H9 (cell line): ENCODE measurements around the gene PHF5A. TPM values are rescaled to one million over a fixed set of nuclear protein-coding genes. Genes with fewer than 3 reads are reported as not detected.

Experiments
- DNase-seq: peaks from one replicate; pipeline ENCODE4 v3.0.0-alpha.2; 2017
- H2AFZ ChIP-seq: one replicate; pipeline ENCODE4 v1.6.1; 2013; ENCODE audit warnings: mild to moderate bottlenecking, low read length, control low read depth, moderate library complexity
- H2AK5ac ChIP-seq: 2 replicates; pipeline ENCODE4 v1.6.1; 2013; ENCODE audit warnings: low read length, control low read depth, mixed read lengths; ENCODE audit not compliant: insufficient read length
- H2BK120ac ChIP-seq: one replicate; pipeline ENCODE4 v1.6.1; 2013; ENCODE audit warnings: low read depth, mild to moderate bottlenecking, low read length, control low read depth, inconsistent platforms; ENCODE audit not compliant: poor library complexity, severe bottlenecking
- H2BK12ac ChIP-seq: 2 replicates; pipeline ENCODE4 v1.6.1; 2013; ENCODE audit warnings: low read length, control low read depth, mixed read lengths, low read depth; ENCODE audit not compliant: insufficient read length
- H2BK15ac ChIP-seq: 2 replicates; pipeline ENCODE4 v1.6.1; 2013; ENCODE audit warnings: low read depth, low read length, control low read depth
- H2BK20ac ChIP-seq: one replicate; pipeline ENCODE4 v1.6.1; 2013; ENCODE audit warnings: low read depth, mild to moderate bottlenecking, low read length, control low read depth, inconsistent platforms; ENCODE audit not compliant: poor library complexity, severe bottlenecking
- H2BK5ac ChIP-seq: 2 replicates; pipeline ENCODE4 v1.6.1; 2013; ENCODE audit warnings: low read length, control low read depth, mixed read lengths; ENCODE audit not compliant: insufficient read length
- H3K14ac ChIP-seq: 2 replicates; pipeline ENCODE4 v1.6.1; 2013; ENCODE audit warnings: low read length, control low read depth; ENCODE audit not compliant: insufficient read depth
- H3K18ac ChIP-seq: 2 replicates; pipeline ENCODE4 v1.6.1; 2013; ENCODE audit warnings: low read depth, mild to moderate bottlenecking, mixed read lengths, low read length, control low read depth; ENCODE audit not compliant: insufficient read length
- H3K23ac ChIP-seq: 2 replicates; pipeline ENCODE4 v1.6.1; 2013; ENCODE audit warnings: low read length, control low read depth, mixed read lengths, low read depth; ENCODE audit not compliant: insufficient read length
- H3K23me2 ChIP-seq: 2 replicates; pipeline ENCODE4 v1.6.1; 2013; ENCODE audit warnings: low read depth, mild to moderate bottlenecking, mixed read lengths, low read length, control low read depth; ENCODE audit not compliant: insufficient read length, poor library complexity, severe bottlenecking
- H3K27ac ChIP-seq: 2 replicates; pipeline ENCODE4 v1.5.1; 2013; ENCODE audit warnings: low read length, control low read depth, mixed read lengths, low read depth; ENCODE audit not compliant: insufficient read length
- H3K27me3 ChIP-seq: 2 replicates; pipeline ENCODE4 v1.6.1; 2013; ENCODE audit warnings: low read length, control low read depth, inconsistent platforms; ENCODE audit not compliant: insufficient read depth
- H3K4ac ChIP-seq: 2 replicates; pipeline ENCODE4 v1.6.1; 2013; ENCODE audit warnings: low read depth, mild to moderate bottlenecking, control low read depth, inconsistent platforms, low read length, moderate library complexity
- H3K4me1 ChIP-seq: 2 replicates; pipeline ENCODE4 v1.6.1; 2013; ENCODE audit warnings: low read length, control low read depth, inconsistent platforms; ENCODE audit not compliant: insufficient read depth
- H3K4me2 ChIP-seq: 2 replicates; pipeline ENCODE4 v1.6.1; 2013; ENCODE audit warnings: low read length, control low read depth, mixed read lengths; ENCODE audit not compliant: insufficient read length, insufficient read depth
- H3K56ac ChIP-seq: 2 replicates; pipeline ENCODE4 v1.6.1; 2013; ENCODE audit warnings: low read depth, mild to moderate bottlenecking, mixed read lengths, low read length, control low read depth; ENCODE audit not compliant: insufficient read length
- H3K79me1 ChIP-seq: 2 replicates; pipeline ENCODE4 v1.6.1; 2013; ENCODE audit warnings: low read depth, mild to moderate bottlenecking, moderate library complexity, low read length, control low read depth, inconsistent platforms; ENCODE audit not compliant: insufficient read depth, poor library complexity, severe bottlenecking
- H3K79me2 ChIP-seq: 2 replicates; pipeline ENCODE4 v1.6.1; 2013; ENCODE audit warnings: low read length, control low read depth, inconsistent platforms; ENCODE audit not compliant: insufficient read depth
- H3K9ac ChIP-seq: 2 replicates; pipeline ENCODE4 v1.6.1; 2013; ENCODE audit warnings: low read length, control low read depth, mixed read lengths; ENCODE audit not compliant: insufficient read length; ENCODE audit errors: extremely low read depth
- H3K9me3 ChIP-seq: one replicate; pipeline ENCODE4 v1.6.1; 2013; ENCODE audit warnings: low read depth, low read length, inconsistent platforms; ENCODE audit not compliant: control insufficient read depth
- H3T11ph ChIP-seq: one replicate; pipeline ENCODE4 v1.6.1; 2013; ENCODE audit warnings: mild to moderate bottlenecking, low read length, control low read depth, inconsistent platforms
- H4K20me1 ChIP-seq: one replicate; pipeline ENCODE4 v1.6.1; 2013; ENCODE audit not compliant: control insufficient read depth, insufficient read length, insufficient read depth
- H4K5ac ChIP-seq: 2 replicates; pipeline ENCODE4 v1.6.1; 2013; ENCODE audit warnings: low read depth, mild to moderate bottlenecking, mixed read lengths, low read length, control low read depth; ENCODE audit not compliant: insufficient read length
- H4K8ac ChIP-seq: replicated peaks from 2 replicates; pipeline ENCODE4 v1.6.1; 2013; ENCODE audit warnings: low read length, control low read depth, mixed read lengths, low read depth; ENCODE audit not compliant: insufficient read length
- H4K91ac ChIP-seq: 2 replicates; pipeline ENCODE4 v1.6.1; 2013; ENCODE audit warnings: low read depth, mild to moderate bottlenecking, moderate library complexity, mixed read lengths, low read length, control low read depth; ENCODE audit not compliant: insufficient read length
- H3K27ac Mint-ChIP-seq, 3 experiments: 2 replicates in 2 of 3; 3 replicates in 1 of 3; pipeline ENCODE4 v1.8.0; 2020 to 2021; ENCODE audit warnings: mixed read lengths in 3 of 3, mild to moderate bottlenecking in 1 of 3, moderate library complexity in 1 of 3
- H3K27me3 Mint-ChIP-seq: 2 replicates; pipeline ENCODE4 v1.8.0; 2021; ENCODE audit warnings: low read depth, mild to moderate bottlenecking, moderate library complexity, mixed read lengths
- H3K36me3 Mint-ChIP-seq, 3 experiments: 2 replicates in 2 of 3; 3 replicates in 1 of 3; pipeline ENCODE4 v1.8.0; 2020 to 2021; ENCODE audit warnings: low read depth in 3 of 3, mixed read lengths in 3 of 3; ENCODE audit not compliant: insufficient read depth in 1 of 3
- H3K4me1 Mint-ChIP-seq, 2 experiments: 2 replicates each; pipeline ENCODE4 v1.8.0; 2020; ENCODE audit warnings: mixed read lengths in 2 of 2
- H3K4me3 Mint-ChIP-seq, 2 experiments: 2 replicates in 1 of 2; 3 replicates in 1 of 2; pipeline ENCODE4 v1.8.0; 2020 to 2021; ENCODE audit warnings: mild to moderate bottlenecking in 2 of 2, mixed read lengths in 2 of 2, moderate library complexity in 1 of 2
- H3K9me3 Mint-ChIP-seq, 2 experiments: 2 replicates in 1 of 2; 3 replicates in 1 of 2; pipeline ENCODE4 v1.8.0; 2020; ENCODE audit warnings: mild to moderate bottlenecking in 2 of 2, mixed read lengths in 2 of 2, moderate library complexity in 1 of 2
- WGBS: extraction: QIAGEN DNeasy Blood & Tissue Kit; methylation state at CpG from one replicate; pipeline ENCODE4 v1.1.7; 2013; ENCODE audit warnings: missing lambda C conversion rate, low lambda C conversion rate, mixed read lengths; ENCODE audit not compliant: insufficient read length; ENCODE audit errors: extremely low coverage; 5-methylcytosine and 5-hydroxymethylcytosine counted together
- total RNA-seq: library from RNA; stranded (reverse); gene quantifications from 2 replicates; pipeline ENCODE4 v1.2.1, GENCODE V29; 2021
- TF ChIP-seq, protein P1 (sequence below): fragments of 200-600 bp; sonication (generic); conservative IDR thresholded peaks from 3 replicates; pipeline ENCODE4 v1.8.0; 2021; ENCODE audit warnings: antibody characterized with exemption, mild to moderate bottlenecking

PHF5A gene
- total RNA-seq, 1 experiment from 2014 or later = 114 TPM

- Histone ChIP-seq H3K14ac (no peak overlapping the region), H4K91ac (no peak overlapping the region), H4K20me1 (no peaks in the 10 kb centered on the region), H2AFZ (no peak overlapping the region), H3K4me1 (no peaks in the 10 kb centered on the region; the same call in 1 of the 2 replicates), H3K9me3 (no peaks in the 10 kb centered on the region), H3K23me2 (peaks cover 6% of the 10 kb centered on the region), H3K18ac (no peak overlapping the region), H4K8ac (no peak overlapping the region), H2BK5ac (no peak overlapping the region), H3K79me1 (no peaks in the 10 kb centered on the region), H3K27ac (no peak overlapping the region), H3K23ac (no peak overlapping the region), H3K9ac (no peak overlapping the region), H2BK12ac (no peak overlapping the region), H2BK15ac (no peak overlapping the region), H3T11ph (no peak overlapping the region), H3K27me3 (no peaks in the 10 kb centered on the region), H4K5ac (no peak overlapping the region), H3K4me2 (no peak overlapping the region), H2BK120ac (no peak overlapping the region), H3K56ac (no peak overlapping the region), H3K4ac (no peak overlapping the region), H3K79me2 (no peaks in the 10 kb centered on the region), H2BK20ac (no peak overlapping the region), H2AK5ac (no peak overlapping the region)
- peaks cover 21 to 24% of the 10 kb centered on the region in 2 experiments for H3K4me1 Mint-ChIP-seq
- DNase-seq = no peak
- no peaks in the 10 kb centered on the region for H3K9me3 Mint-ChIP-seq
- H3K36me3 Mint-ChIP-seq = no peaks in the 10 kb centered on the region
- no peak overlapping the region; a peak in 1 of 7 replicates for H3K27ac Mint-ChIP-seq
- H3K4me3 Mint-ChIP-seq = no peak overlapping the region; a peak in 1 of 5 replicates
- TF ChIP-seq, protein P1, sequence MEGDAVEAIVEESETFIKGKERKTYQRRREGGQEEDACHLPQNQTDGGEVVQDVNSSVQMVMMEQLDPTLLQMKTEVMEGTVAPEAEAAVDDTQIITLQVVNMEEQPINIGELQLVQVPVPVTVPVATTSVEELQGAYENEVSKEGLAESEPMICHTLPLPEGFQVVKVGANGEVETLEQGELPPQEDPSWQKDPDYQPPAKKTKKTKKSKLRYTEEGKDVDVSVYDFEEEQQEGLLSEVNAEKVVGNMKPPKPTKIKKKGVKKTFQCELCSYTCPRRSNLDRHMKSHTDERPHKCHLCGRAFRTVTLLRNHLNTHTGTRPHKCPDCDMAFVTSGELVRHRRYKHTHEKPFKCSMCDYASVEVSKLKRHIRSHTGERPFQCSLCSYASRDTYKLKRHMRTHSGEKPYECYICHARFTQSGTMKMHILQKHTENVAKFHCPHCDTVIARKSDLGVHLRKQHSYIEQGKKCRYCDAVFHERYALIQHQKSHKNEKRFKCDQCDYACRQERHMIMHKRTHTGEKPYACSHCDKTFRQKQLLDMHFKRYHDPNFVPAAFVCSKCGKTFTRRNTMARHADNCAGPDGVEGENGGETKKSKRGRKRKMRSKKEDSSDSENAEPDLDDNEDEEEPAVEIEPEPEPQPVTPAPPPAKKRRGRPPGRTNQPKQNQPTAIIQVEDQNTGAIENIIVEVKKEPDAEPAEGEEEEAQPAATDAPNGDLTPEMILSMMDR = no peak
- no peaks in the 10 kb centered on the region; the same call in none of the 2 replicates for H3K27me3 Mint-ChIP-seq
- whole genome bisulfite sequencing = no CpG with 5 or more reads among the region's 7 CpGs
Observed at GRCh38 chr22:41410311-41410751, 58.2 kb downstream of the PHF5A start.

Other genes starting within 250 kb of the PHF5A start
- gene CHADL, start 227.8 kb downstream of the PHF5A start, total RNA-seq = 1.3 and 1.6 TPM in 2 replicates
- 130 and 139 TPM in 2 replicates for gene RANGAP1, start 182.5 kb downstream of the PHF5A start, total RNA-seq
- gene ZC3H7B, start 167.2 kb downstream of the PHF5A start, total RNA-seq = 67.0 and 69.3 TPM in 2 replicates
- gene TEF, start 86.8 kb downstream of the PHF5A start, total RNA-seq = 17.7 and 17.9 TPM in 2 replicates
- 75.8 and 78.0 TPM in 2 replicates for gene TOB2, start 21.9 kb downstream of the PHF5A start, total RNA-seq
- 64.9 and 66.6 TPM in 2 replicates for gene ACO2, start 425 bp upstream of the PHF5A start, total RNA-seq
- gene POLR3H, start 75.8 kb upstream of the PHF5A start, total RNA-seq = 63.6 and 68.2 TPM in 2 replicates
- 1.0 and 1.2 TPM in 2 replicates for gene CSDC2, start 92.3 kb upstream of the PHF5A start, total RNA-seq
- gene PMM1, start 121.1 kb upstream of the PHF5A start, total RNA-seq = 18.4 and 19.8 TPM in 2 replicates
- gene DESI1, start 152.4 kb upstream of the PHF5A start, total RNA-seq = 28.3 and 30.2 TPM in 2 replicates
- 461 and 466 TPM in 2 replicates for gene XRCC6, start 152.6 kb upstream of the PHF5A start, total RNA-seq
- gene SNU13, start 220.2 kb upstream of the PHF5A start, total RNA-seq = 203 and 204 TPM in 2 replicates
- gene MEI1, start 230.8 kb upstream of the PHF5A start, total RNA-seq = 0.20 TPM in 1 of 2 replicates, not detected in the other